ENCODE results near the gene SPECC1L.
A peak's percentile ranks its signal among the peaks of the same experiment; 100 is the strongest.
"Not testable (repeated sequence)": the region's sequence is repeated elsewhere in the genome, so short reads cannot be mapped to it uniquely, and the experiment has no call there.

Gene SPECC1L

GRCh38 chr22:24289114-24289513, 18.5 kb downstream of the SPECC1L start:
- H3K4me3 ChIP-seq (ENCODE audit: low read depth, low read length), result peak overlapping the region; percentile 33
- TF ChIP-seq, protein P1, sequence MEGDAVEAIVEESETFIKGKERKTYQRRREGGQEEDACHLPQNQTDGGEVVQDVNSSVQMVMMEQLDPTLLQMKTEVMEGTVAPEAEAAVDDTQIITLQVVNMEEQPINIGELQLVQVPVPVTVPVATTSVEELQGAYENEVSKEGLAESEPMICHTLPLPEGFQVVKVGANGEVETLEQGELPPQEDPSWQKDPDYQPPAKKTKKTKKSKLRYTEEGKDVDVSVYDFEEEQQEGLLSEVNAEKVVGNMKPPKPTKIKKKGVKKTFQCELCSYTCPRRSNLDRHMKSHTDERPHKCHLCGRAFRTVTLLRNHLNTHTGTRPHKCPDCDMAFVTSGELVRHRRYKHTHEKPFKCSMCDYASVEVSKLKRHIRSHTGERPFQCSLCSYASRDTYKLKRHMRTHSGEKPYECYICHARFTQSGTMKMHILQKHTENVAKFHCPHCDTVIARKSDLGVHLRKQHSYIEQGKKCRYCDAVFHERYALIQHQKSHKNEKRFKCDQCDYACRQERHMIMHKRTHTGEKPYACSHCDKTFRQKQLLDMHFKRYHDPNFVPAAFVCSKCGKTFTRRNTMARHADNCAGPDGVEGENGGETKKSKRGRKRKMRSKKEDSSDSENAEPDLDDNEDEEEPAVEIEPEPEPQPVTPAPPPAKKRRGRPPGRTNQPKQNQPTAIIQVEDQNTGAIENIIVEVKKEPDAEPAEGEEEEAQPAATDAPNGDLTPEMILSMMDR (IDR thresholded peaks at IDR 0.05; ENCODE audit: low read depth, low read length), result no peak

- peak overlapping the region; percentile 33 for H3K4me3 ChIP-seq (ENCODE audit: low read depth, low read length)
- TF ChIP-seq, protein P1 (IDR thresholded peaks at IDR 0.05; ENCODE audit: low read depth, low read length), result no peak
These were observed 19.1 kb downstream of the SPECC1L start for GRCh38 chr22:24289741-24290163.

- H3K4me3 ChIP-seq (ENCODE audit: low read depth, low read length), result no peak overlapping the region
- TF ChIP-seq, protein P1 (IDR thresholded peaks at IDR 0.05; ENCODE audit: low read depth, low read length), result no peak
These were observed 19.8 kb downstream of the SPECC1L start for GRCh38 chr22:24290459-24290858.

GRCh38 chr22:24291515-24292201, 21.0 kb downstream of the SPECC1L start:
- TF ChIP-seq, protein P1 (IDR thresholded peaks at IDR 0.05; ENCODE audit: low read depth, low read length), result no peak

GRCh38 chr22:24292202-24292830, 21.7 kb downstream of the SPECC1L start:
- not testable (repeated sequence) for H3K4me3 ChIP-seq (ENCODE audit: low read depth, low read length)

More at GRCh38 chr22:24291515-24292201, 21.0 kb downstream of the SPECC1L start:
- no peak overlapping the region for H3K4me3 ChIP-seq (ENCODE audit: low read depth, low read length)

GRCh38 chr22:24294913-24295312, 24.3 kb downstream of the SPECC1L start:
- not testable (repeated sequence) for H3K4me3 ChIP-seq (ENCODE audit: low read depth, low read length)

DNA sequence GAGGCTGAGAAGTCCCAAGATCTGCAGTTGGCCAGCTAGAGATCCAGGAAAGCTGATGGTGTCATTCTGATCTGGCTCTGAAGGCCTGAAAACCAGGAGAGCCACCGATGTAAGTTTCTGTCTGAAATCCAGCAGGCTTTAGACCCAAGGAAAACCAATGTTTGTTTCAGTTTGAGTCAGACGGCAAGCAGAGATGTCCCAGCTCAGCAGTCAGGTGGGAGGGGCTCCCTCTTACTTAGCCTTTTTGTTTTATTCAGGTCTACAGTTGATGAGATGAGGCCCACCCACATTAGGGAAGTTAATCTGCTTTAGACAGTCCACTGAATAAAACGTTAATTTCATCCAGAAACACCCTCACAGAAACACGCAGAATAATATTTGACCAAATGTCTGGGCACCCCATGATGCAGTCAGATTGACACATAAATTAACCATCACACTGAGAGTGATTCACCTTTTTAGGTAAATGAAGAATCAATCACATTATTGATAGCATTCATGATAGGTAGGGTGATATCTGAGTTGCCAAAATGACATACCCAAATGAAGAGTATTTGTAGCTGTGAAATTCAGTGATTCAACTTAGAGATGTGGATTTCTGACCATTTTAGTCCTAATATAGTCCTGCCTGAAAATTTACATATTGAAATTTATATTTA, 28.0 kb downstream of the SPECC1L start:
- not testable (repeated sequence) for H3K4me3 ChIP-seq (ENCODE audit: low read depth, low read length)

GRCh38 chr22:24300522-24300921, 29.9 kb downstream of the SPECC1L start:
- H3K4me3 ChIP-seq (ENCODE audit: low read depth, low read length), result not testable (repeated sequence)

GRCh38 chr22:24302591-24302990, 32.0 kb downstream of the SPECC1L start:
- H3K4me3 ChIP-seq (ENCODE audit: low read depth, low read length), result no peak overlapping the region
- TF ChIP-seq, protein P1 (IDR thresholded peaks at IDR 0.05; ENCODE audit: low read depth, low read length), result no peak
